COLO829 (cell line): Measurements from ENCODE around the gene NUMBL.

Source experiments
- DNase-seq: peaks from one replicate; pipeline ENCODE4 v3.0.0; 2012; ENCODE audit warnings: low spot score

The NUMBL gene

GRCh38 chr19:40690693-40691420 lies 406 bp upstream of the NUMBL start:
- peak; percentile 98 for DNase-seq

GRCh38 chr19:40689339-40690049 lies 957 bp downstream of the NUMBL start:
- no peak for DNase-seq

- DNase-seq, result no peak
These were observed 1.5 kb downstream of the NUMBL start for GRCh38 chr19:40688987-40689338.

- DNase-seq, result no peak
These were observed 2.1 kb downstream of the NUMBL start for GRCh38 chr19:40688309-40688708.

- no peak for DNase-seq
These were observed 2.9 kb downstream of the NUMBL start for GRCh38 chr19:40687525-40688016.

- no peak for DNase-seq
These were observed 3.4 kb downstream of the NUMBL start for GRCh38 chr19:40686882-40687524.

- no peak for DNase-seq
These were observed 4.9 kb downstream of the NUMBL start for GRCh38 chr19:40685563-40685962.

- DNase-seq, result no peak
These were observed 5.4 kb downstream of the NUMBL start for GRCh38 chr19:40685016-40685526.

- no peak for DNase-seq
These were observed 6.2 kb downstream of the NUMBL start for GRCh38 chr19:40684280-40684679.

GRCh38 chr19:40683437-40683836 lies 7.0 kb downstream of the NUMBL start:
- no peak for DNase-seq

GRCh38 chr19:40682431-40682964 lies 8.0 kb downstream of the NUMBL start:
- DNase-seq, result no peak

GRCh38 chr19:40681039-40681438 lies 9.4 kb downstream of the NUMBL start:
- no peak for DNase-seq

GRCh38 chr19:40677156-40677555 lies 13.3 kb downstream of the NUMBL start:
- no peak for DNase-seq

- DNase-seq, result no peak
These were observed 16.2 kb downstream of the NUMBL start for GRCh38 chr19:40674291-40674690.

GRCh38 chr19:40673397-40673796 lies 17.1 kb downstream of the NUMBL start:
- DNase-seq, result no peak

- DNase-seq, result no peak
These were observed 17.7 kb downstream of the NUMBL start for GRCh38 chr19:40672573-40673299.

GRCh38 chr19:40672038-40672437 lies 18.4 kb downstream of the NUMBL start:
- DNase-seq, result no peak

- DNase-seq, result no peak
These were observed 19.0 kb downstream of the NUMBL start for GRCh38 chr19:40671404-40671803.

- DNase-seq, result no peak
These were observed 21.3 kb downstream of the NUMBL start for GRCh38 chr19:40668991-40669614.

GRCh38 chr19:40667602-40668001 lies 22.8 kb downstream of the NUMBL start:
- no peak for DNase-seq

- no peak for DNase-seq
These were observed 23.5 kb downstream of the NUMBL start for GRCh38 chr19:40666803-40667438.
